ENCODE measurements around the gene ADAMTSL2.

DNA sequence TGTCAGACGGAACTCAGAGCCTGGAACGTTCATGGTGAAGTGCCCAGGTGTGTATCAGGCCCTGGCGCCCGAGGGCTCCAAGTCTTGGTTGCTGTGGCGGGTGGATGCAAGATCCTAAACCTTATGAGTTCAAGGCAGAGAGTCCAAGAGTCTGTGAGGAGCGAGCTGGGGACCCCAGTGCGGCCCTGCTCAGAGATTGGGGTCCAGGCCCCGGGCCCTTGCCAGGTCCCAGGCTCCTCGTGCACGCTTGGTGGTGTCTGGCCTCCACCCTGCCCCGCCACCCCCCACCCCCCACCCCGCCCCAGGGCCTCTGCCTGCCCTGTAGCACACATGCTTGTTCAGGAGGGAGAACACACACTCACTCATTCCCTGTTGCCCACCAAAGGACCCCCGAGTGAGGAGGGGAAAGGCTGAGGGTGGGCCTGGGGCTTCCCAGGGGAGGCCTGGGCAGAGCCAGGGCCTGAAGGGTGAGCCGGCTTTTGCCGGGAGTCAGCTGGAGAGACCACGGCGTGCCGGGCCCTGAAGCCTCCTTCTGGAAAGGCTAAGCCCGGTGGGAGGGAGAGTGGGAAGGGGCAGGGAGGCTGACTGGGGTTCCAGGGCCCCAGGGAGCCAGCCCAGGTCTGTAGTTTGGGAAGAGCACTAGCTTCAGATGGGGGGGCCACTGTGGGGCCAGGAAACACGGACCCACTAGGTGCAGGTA is 37.5 kb downstream of the ADAMTSL2 start:
- TF ChIP-seq, protein P1, sequence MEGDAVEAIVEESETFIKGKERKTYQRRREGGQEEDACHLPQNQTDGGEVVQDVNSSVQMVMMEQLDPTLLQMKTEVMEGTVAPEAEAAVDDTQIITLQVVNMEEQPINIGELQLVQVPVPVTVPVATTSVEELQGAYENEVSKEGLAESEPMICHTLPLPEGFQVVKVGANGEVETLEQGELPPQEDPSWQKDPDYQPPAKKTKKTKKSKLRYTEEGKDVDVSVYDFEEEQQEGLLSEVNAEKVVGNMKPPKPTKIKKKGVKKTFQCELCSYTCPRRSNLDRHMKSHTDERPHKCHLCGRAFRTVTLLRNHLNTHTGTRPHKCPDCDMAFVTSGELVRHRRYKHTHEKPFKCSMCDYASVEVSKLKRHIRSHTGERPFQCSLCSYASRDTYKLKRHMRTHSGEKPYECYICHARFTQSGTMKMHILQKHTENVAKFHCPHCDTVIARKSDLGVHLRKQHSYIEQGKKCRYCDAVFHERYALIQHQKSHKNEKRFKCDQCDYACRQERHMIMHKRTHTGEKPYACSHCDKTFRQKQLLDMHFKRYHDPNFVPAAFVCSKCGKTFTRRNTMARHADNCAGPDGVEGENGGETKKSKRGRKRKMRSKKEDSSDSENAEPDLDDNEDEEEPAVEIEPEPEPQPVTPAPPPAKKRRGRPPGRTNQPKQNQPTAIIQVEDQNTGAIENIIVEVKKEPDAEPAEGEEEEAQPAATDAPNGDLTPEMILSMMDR (IDR thresholded peaks at IDR 0.05): no peak
- TF ChIP-seq POLR2A (IDR thresholded peaks at IDR 0.05) (no peak), EP300 (IDR thresholded peaks at IDR 0.05) (no peak)

Data from tibial nerve (tissue), 4 donors.